Stimulated activated CD4-positive, alpha-beta T cell treated with anti-CD3 and anti-CD28 coated beads, Interleukin-4, amount 100 ng/mL, for 24 hours (primary cell): ENCODE results near the gene KRT71.
"Not testable (repeated sequence)": the region's sequence is repeated elsewhere in the genome, so short reads cannot be mapped to it uniquely, and the experiment has no call there.

Experiments
- DNase-seq: peaks from one replicate; pipeline ENCODE4 v3.0.0-alpha.2; 2020

The KRT71 gene

GRCh38 chr12:52552681-52553195 lies at the start of gene KRT71:
Gene KRT71 (minus strand): TSS chr12:52553145. CDS start chr12:52553077, 68 bp downstream.
- DNase-seq, result no peak

- DNase-seq, result no peak
These were observed 49.6 kb upstream of the KRT71 start for GRCh38 chr12:52602552-52602951.

DNA sequence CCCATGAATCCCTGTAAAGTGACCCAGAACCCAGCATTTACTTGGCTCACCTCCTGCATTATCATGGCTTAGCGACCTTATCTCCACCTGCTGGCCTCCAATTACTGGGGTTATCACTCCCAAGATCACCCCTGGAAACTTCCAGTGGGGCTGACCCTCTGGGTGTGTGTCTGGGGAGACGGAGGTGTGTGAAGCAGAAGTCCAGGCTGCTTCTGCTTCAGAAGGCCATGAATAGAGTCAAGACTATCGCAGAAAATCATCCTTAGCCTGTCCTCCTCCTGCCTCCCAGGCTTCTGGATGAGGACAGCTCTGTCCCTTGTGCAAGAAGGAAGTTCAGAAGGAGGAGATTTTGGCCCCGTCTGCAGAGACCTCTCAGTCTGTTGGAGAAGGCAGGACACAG lies 48.7 kb upstream of the KRT71 start:
- no peak for DNase-seq

DNA sequence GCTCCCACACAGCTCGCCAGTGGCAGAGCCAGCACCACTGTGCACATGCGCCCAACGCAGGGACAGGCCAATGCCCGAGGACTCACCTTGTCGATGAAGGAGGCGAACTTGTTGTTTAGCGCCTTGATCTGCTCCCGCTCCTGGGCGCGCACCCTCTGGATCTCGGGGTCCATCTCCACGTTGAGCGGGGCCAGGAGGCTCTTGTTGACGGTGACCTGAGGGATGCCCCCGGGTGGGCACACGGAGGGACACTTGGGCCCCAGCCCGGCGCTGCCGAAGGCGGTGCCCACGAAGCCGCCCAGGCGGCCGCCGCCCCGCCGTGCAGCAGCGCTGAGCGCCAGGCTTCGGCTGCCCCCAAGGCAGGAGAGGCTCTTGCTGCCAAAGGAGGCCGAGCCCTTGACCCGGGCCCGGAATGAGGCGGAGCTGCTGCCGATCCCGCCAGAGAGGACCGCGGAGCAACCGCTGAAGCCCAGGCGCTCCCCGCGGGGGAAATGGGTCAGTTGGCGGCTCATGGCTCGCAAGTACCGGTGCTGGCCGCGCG lies 48.1 kb upstream of the KRT71 start, which contains the start of gene KRT72:
TSS of gene KRT72 (minus strand) at position 523 of the 541 bp plus-strand sequence. CDS start at position 512, 11 bp downstream.
- no peak for DNase-seq

DNA sequence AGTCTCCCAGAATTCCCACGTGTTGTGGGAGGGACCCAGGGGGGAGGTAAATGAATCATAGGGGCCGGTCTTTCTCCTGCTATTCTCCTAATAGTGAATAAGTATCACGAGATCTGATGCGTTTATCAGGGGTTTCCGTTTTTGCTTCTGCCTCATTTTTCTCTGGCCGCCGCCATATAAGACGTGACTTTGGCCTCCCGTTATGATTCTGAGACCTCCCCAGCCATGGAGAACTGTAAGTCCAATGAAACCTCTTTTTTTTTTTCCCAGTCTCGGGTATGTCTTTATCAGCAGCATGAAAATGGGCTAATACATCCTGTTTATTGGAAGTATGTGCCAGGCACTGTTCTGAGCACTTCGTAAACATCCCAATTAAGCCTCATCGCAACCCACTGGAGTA lies 47.5 kb upstream of the KRT71 start:
- DNase-seq, result no peak

- no peak for DNase-seq
These were observed 47.1 kb upstream of the KRT71 start for GRCh38 chr12:52600071-52600470.

DNA sequence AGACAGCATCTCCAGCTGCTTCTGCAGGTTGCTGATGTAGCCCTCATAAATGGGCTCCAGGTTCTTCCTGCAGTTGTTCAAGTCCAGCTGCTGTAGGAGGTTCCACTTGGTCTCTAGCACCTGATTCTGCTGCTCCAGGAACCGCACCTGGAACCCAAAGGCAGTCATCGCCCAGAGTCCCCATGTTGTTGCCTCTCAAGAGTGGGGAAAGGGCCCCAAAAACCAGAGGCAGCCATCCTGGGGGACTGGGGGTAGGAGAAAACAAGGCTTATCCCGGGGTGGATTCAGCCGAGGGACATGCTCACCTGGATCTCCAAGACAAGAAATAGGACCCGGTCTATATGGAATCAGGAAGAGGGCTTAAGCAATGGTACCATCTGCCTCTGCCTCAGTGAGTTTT lies 46.0 kb upstream of the KRT71 start:
- DNase-seq, result no peak

- DNase-seq, result not testable (repeated sequence)
These were observed 41.3 kb upstream of the KRT71 start for GRCh38 chr12:52594237-52594636.

DNA sequence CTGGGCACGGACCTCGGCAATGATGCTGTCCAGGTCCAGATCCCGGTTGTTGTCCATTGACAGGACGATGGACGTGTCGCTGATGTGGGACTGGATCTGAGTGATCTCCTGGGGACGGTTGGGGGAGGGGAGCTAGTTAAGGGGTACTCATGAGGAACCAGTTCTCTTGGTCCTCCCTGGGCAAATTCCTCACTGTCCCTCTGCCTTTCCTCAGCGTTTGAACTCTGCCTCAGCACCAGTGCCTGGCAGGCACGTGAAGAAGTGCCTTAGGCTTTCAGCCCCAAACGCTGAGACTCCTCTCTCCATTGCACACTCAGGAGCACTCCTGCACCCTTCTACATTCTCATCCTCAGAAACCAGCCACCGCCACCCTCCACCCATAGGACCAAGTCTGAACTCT lies 38.6 kb upstream of the KRT71 start:
- no peak for DNase-seq

- DNase-seq, result no peak
These were observed 37.1 kb upstream of the KRT71 start for GRCh38 chr12:52590021-52590420.

DNA sequence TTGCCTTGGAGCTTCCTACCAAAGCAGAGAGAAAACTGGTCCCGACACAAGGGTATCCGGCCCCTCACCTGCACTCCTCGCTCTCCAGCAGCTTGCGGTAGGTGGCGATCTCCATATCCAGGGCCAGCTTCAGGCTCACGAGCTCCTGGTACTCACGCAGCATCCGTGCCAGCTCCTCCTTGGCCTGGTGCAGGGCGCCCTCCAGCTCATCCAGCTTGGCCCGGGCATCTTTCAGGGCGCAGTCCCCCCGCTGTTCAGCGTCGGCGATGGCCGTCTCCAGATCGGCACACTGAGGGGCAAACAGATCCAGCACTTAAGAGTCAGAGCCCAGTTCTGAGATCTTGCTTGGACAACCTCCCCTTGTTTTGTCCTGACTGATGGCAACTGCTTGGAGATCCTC lies 34.6 kb upstream of the KRT71 start:
- no peak for DNase-seq

DNA sequence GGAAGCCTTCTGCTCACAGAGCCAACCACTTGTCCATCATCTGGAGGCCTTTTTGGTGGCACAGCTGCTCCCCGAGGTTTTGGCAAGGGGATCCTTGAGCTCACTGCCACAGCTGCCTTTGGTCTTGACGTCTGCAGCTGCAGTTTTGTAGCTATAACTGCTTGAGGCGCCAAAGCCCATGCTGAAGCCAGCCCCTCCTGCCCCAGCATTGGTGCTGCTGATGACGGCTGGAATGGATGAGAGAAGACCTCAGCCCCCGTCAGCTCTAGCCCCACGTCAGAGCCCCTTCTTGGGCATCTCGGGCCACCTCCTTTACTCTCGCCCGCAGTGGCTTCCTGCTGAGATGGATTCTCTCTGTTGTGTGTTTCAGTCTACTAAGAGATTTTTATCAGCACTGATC lies 33.0 kb upstream of the KRT71 start:
- DNase-seq, result peak; percentile 30

DNA sequence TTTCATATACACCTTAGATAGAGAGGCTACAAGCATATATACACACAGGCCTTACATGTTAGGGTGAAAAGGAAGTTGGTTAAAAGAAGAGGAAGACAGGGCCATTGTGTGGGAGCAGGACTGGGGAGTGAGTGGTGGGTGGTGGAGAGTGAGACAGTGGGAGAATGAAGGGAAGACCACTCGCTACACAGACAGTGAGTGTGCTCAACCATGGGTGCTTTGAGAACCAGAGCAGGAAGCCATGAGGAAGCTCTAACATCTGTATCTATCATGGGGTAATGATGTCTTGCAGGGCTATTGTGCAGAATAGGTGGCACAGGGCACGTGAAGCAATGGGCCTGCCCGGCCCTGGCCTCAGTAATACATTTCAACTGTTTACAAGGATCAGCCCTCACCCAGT lies 32.1 kb upstream of the KRT71 start:
- no peak for DNase-seq

- no peak for DNase-seq
These were observed 31.3 kb upstream of the KRT71 start for GRCh38 chr12:52584156-52584682.

DNA sequence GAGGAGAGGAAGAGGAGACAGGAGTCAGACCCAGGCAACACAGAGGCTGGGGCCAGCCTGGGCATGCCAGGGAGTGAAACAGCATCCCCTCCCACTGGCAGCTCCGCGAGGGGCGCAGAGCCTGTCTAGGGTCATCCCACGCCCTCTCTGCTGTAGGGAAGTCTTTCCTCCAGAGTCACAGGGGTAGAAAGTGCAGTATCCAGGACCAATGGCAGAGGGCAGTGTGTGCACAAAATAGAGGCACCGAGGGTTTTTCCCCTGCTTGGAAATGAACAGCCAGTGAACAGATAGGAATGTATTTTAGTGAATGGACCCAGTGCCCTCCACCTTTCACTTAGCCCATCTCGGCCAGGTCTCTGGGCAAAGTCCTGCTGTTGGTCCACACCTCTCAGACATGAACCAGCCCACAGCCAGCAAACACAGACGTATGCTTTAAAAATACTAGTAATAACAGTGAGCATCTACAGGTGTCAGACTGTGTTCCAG lies 30.1 kb upstream of the KRT71 start:
- DNase-seq, result peak; percentile 72

GRCh38 chr12:52582486-52582885 lies 29.5 kb upstream of the KRT71 start:
- no peak for DNase-seq

- DNase-seq, result no peak
These were observed 28.5 kb upstream of the KRT71 start for GRCh38 chr12:52581481-52581880.

DNA sequence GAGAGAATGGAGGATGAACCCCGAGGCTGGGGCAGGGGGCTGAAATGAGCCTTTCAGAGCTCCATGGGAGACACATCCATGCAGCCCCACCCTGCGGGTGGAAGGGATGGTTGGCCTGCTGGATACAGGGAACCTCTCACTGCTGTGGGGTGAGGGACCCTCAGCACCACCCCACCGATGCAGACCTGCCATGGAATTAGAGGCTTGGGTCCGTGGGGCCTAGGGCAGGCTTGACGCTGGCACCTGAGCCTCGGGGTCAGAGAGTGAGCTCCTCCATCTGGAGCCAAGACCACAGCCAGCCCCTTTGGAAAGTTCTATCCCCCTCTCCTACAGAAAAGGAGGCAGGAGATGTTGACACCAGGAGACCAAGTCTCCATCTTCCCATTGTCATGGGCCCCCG lies 28.1 kb upstream of the KRT71 start:
- DNase-seq, result no peak

DNA sequence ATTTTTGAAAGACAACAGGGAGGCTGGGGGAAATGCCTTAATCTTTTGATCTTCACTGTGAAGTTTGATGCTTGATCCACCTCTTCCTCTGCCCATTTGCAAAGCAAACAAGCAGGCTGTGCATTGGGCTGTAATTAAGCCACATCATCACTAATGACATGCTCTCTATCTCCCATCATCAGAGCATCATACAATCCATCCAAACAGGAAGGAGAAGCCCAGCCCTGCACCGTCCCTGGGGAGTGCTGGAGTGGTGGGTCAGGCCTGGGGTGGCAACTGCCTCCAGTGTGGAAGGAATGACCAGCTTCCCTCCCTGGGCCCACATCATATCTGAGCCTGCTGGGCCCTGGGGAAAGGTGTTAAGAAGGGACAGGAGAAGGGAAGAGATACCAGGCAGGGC lies 27.6 kb upstream of the KRT71 start:
- DNase-seq, result no peak

DNA sequence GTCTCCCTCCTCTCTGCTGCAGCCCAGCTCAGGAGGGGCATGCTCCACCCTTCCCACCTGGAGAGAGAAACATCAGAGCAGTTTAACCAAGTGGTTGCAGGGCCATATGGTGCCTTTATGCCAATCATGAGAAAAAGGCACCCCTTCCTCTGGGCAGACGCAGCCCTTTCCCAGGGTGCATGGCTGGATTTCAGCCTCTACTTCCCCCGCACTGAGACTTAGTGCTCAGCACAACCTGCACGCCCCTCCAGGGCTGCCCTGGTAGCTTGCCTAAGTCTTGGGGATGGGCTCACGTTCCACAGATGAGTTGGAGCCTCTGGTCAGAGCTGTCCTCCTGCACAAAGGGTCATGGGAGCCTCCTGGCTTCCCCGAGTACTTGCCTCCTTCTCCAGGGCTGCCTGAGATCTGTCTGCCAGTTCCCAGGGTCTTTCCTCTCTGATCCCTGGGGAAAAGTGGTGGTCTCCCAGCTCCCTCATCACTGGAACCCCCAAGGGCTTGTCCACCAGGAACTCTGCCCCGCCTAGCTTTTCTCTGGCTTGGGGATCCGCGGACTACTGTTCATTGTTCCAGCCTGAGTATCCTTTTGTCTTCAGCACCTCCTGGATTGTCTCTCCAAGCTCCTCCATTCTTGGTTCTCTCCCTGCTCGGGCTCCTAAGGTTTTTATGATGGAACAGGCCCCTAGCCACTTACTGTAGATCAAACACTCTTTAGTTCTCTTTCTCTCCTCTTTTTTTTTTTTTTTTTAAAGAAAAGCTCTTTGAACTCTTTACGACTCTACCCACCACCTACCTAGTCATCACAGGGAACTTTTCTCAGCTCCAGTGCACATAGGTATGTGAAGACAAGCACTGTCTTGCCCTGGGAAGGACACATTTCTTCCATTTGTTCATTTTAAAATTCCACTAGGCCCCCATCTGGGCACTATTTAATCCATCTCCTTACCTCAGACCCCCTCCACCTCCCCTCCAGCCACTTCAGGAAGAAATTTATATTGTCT lies 26.8 kb upstream of the KRT71 start:
- no peak for DNase-seq

DNA sequence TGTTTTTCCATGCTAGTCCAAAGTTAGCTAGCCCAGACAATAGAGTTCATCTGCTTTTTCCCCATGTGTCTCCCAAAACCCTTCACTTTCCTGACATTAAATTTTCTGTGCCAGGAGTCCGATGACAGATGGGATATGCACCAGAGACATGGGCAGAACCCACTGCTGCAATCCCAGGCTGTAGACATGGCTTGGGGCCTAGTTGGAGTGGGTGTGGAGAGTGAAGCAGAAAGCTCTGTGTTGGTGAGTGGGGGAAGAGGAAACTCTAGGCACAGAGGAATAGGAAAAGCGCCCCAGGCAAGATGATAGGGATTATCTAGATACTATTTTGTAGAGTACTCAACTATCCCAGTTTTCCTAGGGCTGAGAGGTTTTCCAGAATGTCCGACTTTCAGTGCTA lies 25.5 kb upstream of the KRT71 start:
- DNase-seq, result no peak

DNA sequence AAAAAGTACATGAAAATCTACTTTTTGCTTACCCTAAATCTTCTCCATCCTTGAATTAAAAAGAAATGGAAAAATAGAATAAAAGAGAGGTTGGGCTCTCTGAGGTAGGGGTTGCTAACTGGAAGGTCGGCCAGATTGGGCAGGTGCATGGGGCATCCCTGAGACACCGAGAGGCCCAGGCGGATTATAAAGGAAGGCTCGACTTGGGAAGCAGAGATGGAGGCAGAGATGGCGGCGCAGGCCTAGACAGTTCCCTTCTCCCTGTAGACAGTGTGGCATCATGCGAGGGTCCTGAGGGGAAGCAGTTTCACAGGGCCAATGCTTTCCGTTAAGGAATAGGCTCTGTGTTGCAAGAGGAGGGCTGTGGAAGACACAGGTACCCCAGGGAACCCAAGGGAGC lies 24.4 kb upstream of the KRT71 start:
- no peak for DNase-seq

DNA sequence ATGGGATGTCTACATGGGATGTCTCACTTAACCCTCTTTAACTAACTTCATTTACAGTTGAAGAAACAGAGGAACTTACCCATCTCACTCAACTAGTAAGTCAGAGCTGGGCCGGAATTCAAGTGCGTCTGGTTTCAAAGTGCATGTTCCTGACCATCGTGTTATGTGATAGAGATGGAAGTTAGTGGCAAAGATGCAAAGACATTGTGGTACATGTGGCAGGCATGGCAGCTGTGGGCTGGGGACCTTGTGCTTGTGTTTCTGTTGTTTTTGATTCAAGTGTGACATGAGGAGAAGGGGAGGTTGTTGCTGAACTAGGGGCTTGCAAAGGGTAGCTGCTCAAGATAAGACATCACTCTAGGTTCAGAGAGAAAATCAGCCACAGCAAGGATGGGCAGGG lies 23.0 kb upstream of the KRT71 start:
- DNase-seq, result no peak

GRCh38 chr12:52575256-52575655 lies 22.3 kb upstream of the KRT71 start:
- no peak for DNase-seq
